WERI-Rb-1 (cell line): Measurements from ENCODE around the gene TIPARP.

Experiments
- DNase-seq: peaks from one replicate; pipeline ENCODE4 v3.0.0-alpha.2; 2020
- H3K27ac ChIP-seq: fragments of 250-450 bp; sonication (Bioruptor Pico); 2 replicates; pipeline ENCODE4 v1.5.1; 2020; ENCODE audit warnings: mild to moderate bottlenecking, moderate library complexity
- H3K27me3 ChIP-seq: fragments of 250-450 bp; sonication (Bioruptor Pico); 2 replicates; pipeline ENCODE4 v1.5.1; 2021; ENCODE audit warnings: mild to moderate bottlenecking, low read depth, moderate library complexity; ENCODE audit not compliant: insufficient read depth, severe bottlenecking
- H3K36me3 ChIP-seq: fragments of 250-450 bp; sonication (Bioruptor Pico); 2 replicates; pipeline ENCODE4 v1.5.1; 2020; ENCODE audit warnings: mild to moderate bottlenecking, moderate library complexity
- H3K4me3 ChIP-seq: 2 replicates; pipeline ENCODE4 v1.5.1; 2011; ENCODE audit warnings: low read depth, mild to moderate bottlenecking, control low read depth, low read length
- H3K9me3 ChIP-seq: fragments of 250-450 bp; sonication (Bioruptor Pico); 2 replicates; pipeline ENCODE4 v1.5.1; 2021; ENCODE audit warnings: mild to moderate bottlenecking, moderate library complexity; ENCODE audit not compliant: severe bottlenecking
- CTCF ChIP-seq: IDR thresholded peaks from 2 replicates; pipeline ENCODE4 v1.5.1; 2011; ENCODE audit warnings: low read depth, mild to moderate bottlenecking, control low read depth, inconsistent platforms, low read length

The TIPARP gene

GRCh38 chr3:156723182-156723619 lies 48.8 kb downstream of the TIPARP start:
- DNase-seq: no peak
- no peak overlapping the region for H3K4me3 ChIP-seq
- no peak overlapping the region for H3K27ac ChIP-seq
- no peaks in the 10 kb centered on the region for H3K27me3 ChIP-seq
- H3K9me3 ChIP-seq: no peaks in the 10 kb centered on the region
- no peak for TF ChIP-seq CTCF
- H3K36me3 ChIP-seq: no peaks in the 10 kb centered on the region

DNA sequence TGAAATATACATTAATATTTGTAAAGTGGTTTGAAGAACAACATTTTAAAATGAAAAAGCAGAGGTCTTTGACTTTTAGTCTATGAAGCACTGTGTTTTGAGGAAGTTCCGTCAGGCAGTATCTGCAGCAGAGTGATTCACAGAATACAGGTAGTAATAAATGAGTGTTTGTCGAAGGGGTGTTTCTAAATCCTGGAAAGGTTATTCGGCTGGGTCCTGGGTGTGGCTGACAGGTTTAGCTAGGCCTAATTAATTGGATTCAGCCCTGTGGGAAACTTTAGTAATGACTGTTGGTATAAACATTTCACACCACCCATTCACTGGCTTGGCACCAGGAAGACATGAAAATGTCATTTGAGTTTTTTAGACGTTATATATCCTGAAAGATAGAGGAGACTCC lies 51.3 kb downstream of the TIPARP start:
- TF ChIP-seq CTCF: no peak
- DNase-seq: no peak
- Histone ChIP-seq H3K27ac (no peak overlapping the region), H3K9me3 (no peaks in the 10 kb centered on the region), H3K27me3 (no peaks in the 10 kb centered on the region), H3K4me3 (no peak overlapping the region), H3K36me3 (no peaks in the 10 kb centered on the region)

DNA sequence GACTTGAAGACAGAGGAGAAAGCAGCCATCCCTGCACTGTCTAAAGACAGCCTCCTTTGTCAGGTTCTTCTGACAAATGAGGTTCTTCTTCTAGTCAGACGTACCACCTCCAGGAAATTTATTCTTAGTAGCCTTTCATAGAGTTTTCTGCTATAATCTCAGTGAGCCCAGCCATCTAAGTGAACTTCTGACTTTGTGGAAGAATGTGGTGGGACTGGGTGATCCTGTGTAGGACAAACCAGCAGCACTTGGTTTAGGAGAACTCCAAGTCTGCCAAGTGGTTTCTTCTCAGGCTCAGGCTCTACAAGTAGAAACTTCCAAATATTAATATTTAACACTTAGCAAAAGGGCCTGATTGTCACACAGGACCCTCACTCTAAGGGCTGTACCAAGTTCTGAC lies 52.1 kb downstream of the TIPARP start:
- no peak for DNase-seq
- H3K27ac ChIP-seq: no peak overlapping the region
- H3K36me3 ChIP-seq: no peaks in the 10 kb centered on the region
- H3K27me3 ChIP-seq: no peaks in the 10 kb centered on the region
- no peak for TF ChIP-seq CTCF
- no peaks in the 10 kb centered on the region for H3K9me3 ChIP-seq
- no peak overlapping the region for H3K4me3 ChIP-seq

- Histone ChIP-seq H3K4me3 (no peak overlapping the region), H3K36me3 (no peaks in the 10 kb centered on the region), H3K9me3 (no peaks in the 10 kb centered on the region), H3K27ac (no peak overlapping the region), H3K27me3 (no peaks in the 10 kb centered on the region)
- TF ChIP-seq CTCF: no peak
- no peak for DNase-seq
These were observed 53.3 kb downstream of the TIPARP start for GRCh38 chr3:156727519-156728205.

DNA sequence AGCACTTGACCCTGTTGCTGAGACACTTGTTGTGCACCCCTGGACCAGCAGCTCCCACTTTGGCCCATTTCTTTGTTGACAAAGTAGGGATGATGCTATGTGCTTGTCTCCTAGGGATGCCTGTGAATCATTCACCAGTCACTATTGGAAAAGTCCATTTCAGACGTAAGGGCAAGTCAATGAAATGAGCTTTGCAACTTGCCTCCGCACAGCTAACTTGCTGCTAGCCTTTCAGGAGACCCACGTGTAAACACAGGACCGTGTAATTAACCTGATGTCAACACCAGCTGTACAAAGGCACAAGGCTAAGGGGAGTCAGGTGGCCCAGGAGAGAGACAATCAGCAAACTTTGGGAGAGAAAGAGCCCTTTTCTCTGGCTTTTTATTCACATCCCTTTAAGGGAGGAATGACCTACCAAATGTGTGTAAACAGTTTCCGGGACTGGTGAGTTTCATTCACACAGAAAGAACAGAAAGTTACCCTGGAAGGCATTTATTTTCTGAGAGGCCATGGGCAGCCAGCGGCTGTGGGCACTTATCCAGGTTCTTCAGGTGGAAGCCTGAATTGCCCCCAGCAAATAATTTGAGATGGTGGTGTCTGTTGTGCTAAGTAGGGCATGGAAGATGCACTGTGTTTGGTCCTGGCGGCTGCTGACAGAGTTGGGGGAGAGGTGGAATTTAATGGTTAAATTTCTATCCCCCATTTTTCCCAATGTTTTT lies 54.0 kb downstream of the TIPARP start:
- Histone ChIP-seq H3K36me3 (no peaks in the 10 kb centered on the region), H3K4me3 (no peak overlapping the region), H3K27ac (no peak overlapping the region), H3K27me3 (no peaks in the 10 kb centered on the region), H3K9me3 (no peaks in the 10 kb centered on the region)
- no peak for TF ChIP-seq CTCF
- DNase-seq: no peak
